Measurements from ENCODE around the gene UXS1. TPM values are rescaled to one million over a fixed set of nuclear protein-coding genes. Genes with fewer than 3 reads are reported as not detected.

UXS1 gene
- total and polyA plus RNA-seq, 2 of the 8 experiments (the other 6 are each of a cell fraction or from before 2014, with no cell fraction given), result 44.5 to 63.4 TPM

DNA sequence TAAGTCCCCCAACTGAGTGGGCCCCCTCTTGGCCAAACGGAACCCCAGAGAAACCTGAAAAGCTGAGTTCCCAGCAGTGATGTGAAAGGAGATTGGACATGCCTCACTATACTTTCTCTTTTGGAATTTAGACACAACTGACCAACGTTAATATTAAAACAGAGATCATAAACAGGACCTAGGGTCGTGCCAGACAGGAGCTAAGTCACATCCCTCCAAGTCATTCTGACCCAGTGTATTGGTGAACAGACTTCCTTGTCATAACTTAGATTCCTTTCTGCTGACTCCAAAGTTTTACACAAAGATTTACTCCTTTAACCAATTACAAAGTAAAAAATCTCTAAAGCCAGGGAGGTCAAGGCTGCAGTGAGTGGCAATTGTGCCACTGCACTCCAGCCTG lies 46.9 kb downstream of the UXS1 start:
- no peak overlapping the region for H3K27ac ChIP-seq (ENCODE audit: low read depth, low read length)
- CTCF ChIA-PET (ENCODE audit: partially characterized antibody), result interaction anchor here (1.2 kb wide), 1 partner anchor 18 kb away, joined by 3 read pairs; no protein-coding TSS in a partner anchor
- POLR2A ChIA-PET (ENCODE audit: partially characterized antibody), result interaction anchor here (1.7 kb wide), 1 partner anchor 18 kb away, joined by 4 read pairs; no protein-coding TSS in a partner anchor
- H3K4me2 ChIP-seq (ENCODE audit: insufficient read depth in 1 of 2, low read depth in 2 of 2, low read length in 2 of 2), result no peak overlapping the region
- H3K79me1 ChIP-seq (ENCODE audit: low read depth, low read length), result peaks cover 3% of the 10 kb centered on the region; the same call in 1 of the 2 replicates
- H3K23me2 ChIP-seq (ENCODE audit: low read depth, low read length), result no peaks in the 10 kb centered on the region
- H3K27me3 ChIP-seq (replicated peaks in 1 of 4; ENCODE audit: control insufficient read depth in 3 of 4, extremely low read depth in 1 of 4, insufficient read depth in 3 of 4, low read length in 3 of 4), result no peaks in the 10 kb centered on the region
- H3K36me3 ChIP-seq (ENCODE audit: control insufficient read depth in 2 of 4, insufficient read depth in 4 of 4, low read length in 3 of 4), result peaks cover 0 to 15% (median 2%) of the 10 kb centered on the region in 4 experiments; a peak in 5 of 8 replicates
- no peak overlapping the region for H3K56ac ChIP-seq (replicated peaks; ENCODE audit: insufficient read length, low read depth, low read length)
- no peak overlapping the region for H2BK15ac ChIP-seq (ENCODE audit: low read length)
- H3K4me1 ChIP-seq (replicated peaks in 1 of 4; ENCODE audit: control insufficient read depth in 3 of 4, insufficient read depth in 4 of 4, low read length in 3 of 4), result peaks cover 5 to 9% (median 6%) of the 10 kb centered on the region in 4 experiments; a peak in 6 of 7 replicates
- H2BK5ac ChIP-seq (ENCODE audit: low read depth, low read length), result no peak overlapping the region
- H3K4ac ChIP-seq (replicated peaks; ENCODE audit: insufficient read length, low read depth, low read length), result no peak overlapping the region
- 96% methylated on average over 3 of the region's 3 CpGs; no CpG with 5 or more reads in 1 of the 2 experiments for WGBS, 2 experiments (ENCODE audit: extremely low coverage in 1 of 2, insufficient coverage in 1 of 2, insufficient read length in 1 of 2, insufficient replicate concordance in 2 of 2, low coverage in 1 of 2, low lambda C conversion rate in 2 of 2, missing lambda C conversion rate in 1 of 2)
- no peak overlapping the region for H4K8ac ChIP-seq (ENCODE audit: extremely low read depth, insufficient read depth, low read length)
- no peak overlapping the region for H3K4me3 ChIP-seq (ENCODE audit: extremely low read depth in 1 of 4, insufficient read depth in 2 of 4, low read depth in 3 of 4, low read length in 4 of 4)
- H2BK120ac ChIP-seq (replicated peaks; ENCODE audit: low read depth, low read length), result no peak overlapping the region
- H4K5ac ChIP-seq (ENCODE audit: insufficient read length, low read depth, low read length), result no peak overlapping the region
- no peak overlapping the region for H4K91ac ChIP-seq (replicated peaks; ENCODE audit: insufficient read length, low read length)
- H2AK5ac ChIP-seq (ENCODE audit: low read depth, low read length), result no peak overlapping the region
- no peak overlapping the region for H3K23ac ChIP-seq (ENCODE audit: insufficient read length)
- no peak overlapping the region for H3K18ac ChIP-seq (ENCODE audit: extremely low read depth, low read length)
- FAIRE-seq (no peak), DNase-seq (ENCODE audit: low read depth in 1 of 2, low spot score in 2 of 2) (no peak)
- no peaks in the 10 kb centered on the region for H3K9me3 ChIP-seq (ENCODE audit: insufficient read depth in 2 of 2, low read depth in 1 of 2, low read length in 1 of 2)
- H4K20me1 ChIP-seq (replicated peaks in 1 of 2; ENCODE audit: control insufficient read depth in 1 of 2, insufficient read depth in 2 of 2, low read length in 2 of 2), result peaks cover 0 to 2% of the 10 kb centered on the region in 2 experiments
- no peak overlapping the region for H2BK12ac ChIP-seq (ENCODE audit: low read depth, low read length)
- H2BK20ac ChIP-seq (ENCODE audit: low read length), result no peak overlapping the region
- no peak overlapping the region for H2AFZ ChIP-seq (ENCODE audit: low read length)
- H3K14ac ChIP-seq (ENCODE audit: insufficient read length), result no peak overlapping the region
- H3K79me2 ChIP-seq (ENCODE audit: control insufficient read depth in 1 of 2, insufficient read depth in 2 of 2, low read length in 2 of 2), result no peaks in the 10 kb centered on the region; a peak in 1 of 4 replicates
- H3K9ac ChIP-seq (replicated peaks in 1 of 4; ENCODE audit: extremely low read depth in 1 of 4, low read depth in 3 of 4, low read length in 3 of 4), result no peak overlapping the region
- no peak for TF ChIP-seq POLR2A (IDR thresholded peaks at IDR 0.05; ENCODE audit: control extremely low read depth in 1 of 2, low read depth in 2 of 2, low read length in 2 of 2)
- no peak for TF ChIP-seq KDM5A (IDR thresholded peaks at IDR 0.05; ENCODE audit: low read length)
- no peak for TF ChIP-seq CHD1 (IDR thresholded peaks at IDR 0.05; ENCODE audit: low read depth, low read length)
- no peak for TF ChIP-seq RBBP5 (IDR thresholded peaks at IDR 0.05; ENCODE audit: borderline replicate concordance, low read depth, low read length)
- no peak for TF ChIP-seq CBX8 (IDR thresholded peaks at IDR 0.05; ENCODE audit: borderline replicate concordance, low read depth, low read length)
- no peak for TF ChIP-seq SP4 (IDR thresholded peaks at IDR 0.05; ENCODE audit: low read length)
- TF ChIP-seq EZH2 (IDR thresholded peaks at IDR 0.05; ENCODE audit: low read depth, low read length, severe bottlenecking), result no peak
- no peak for TF ChIP-seq HDAC2 (IDR thresholded peaks at IDR 0.05; ENCODE audit: borderline replicate concordance in 1 of 2, low read depth in 2 of 2, low read length in 2 of 2)
- TF ChIP-seq SIN3A (conservative IDR thresholded peaks at IDR 0.05 in 1 of 2, IDR thresholded peaks at IDR 0.05 in 1 of 2; ENCODE audit: low read depth in 1 of 2, low read length in 2 of 2), result no peak
- TF ChIP-seq TAF1 (IDR thresholded peaks at IDR 0.05; ENCODE audit: low read depth, low read length), result no peak
- no peak for TF ChIP-seq CREB1 (IDR thresholded peaks at IDR 0.05)
- no peak for TF ChIP-seq SP2 (IDR thresholded peaks at IDR 0.05; ENCODE audit: low read length)
- TF ChIP-seq FOSL1 (IDR thresholded peaks at IDR 0.05; ENCODE audit: insufficient read depth, low read depth, low read length), result no peak
- no peak for TF ChIP-seq HDAC6 (IDR thresholded peaks at IDR 0.05; ENCODE audit: low read depth, low read length)
- no peak for TF ChIP-seq GTF2F1 (IDR thresholded peaks at IDR 0.05; ENCODE audit: borderline replicate concordance, low read depth, low read length)

All from H1 (cell line).